ENCODE data around the gene NRXN3.

DNA sequence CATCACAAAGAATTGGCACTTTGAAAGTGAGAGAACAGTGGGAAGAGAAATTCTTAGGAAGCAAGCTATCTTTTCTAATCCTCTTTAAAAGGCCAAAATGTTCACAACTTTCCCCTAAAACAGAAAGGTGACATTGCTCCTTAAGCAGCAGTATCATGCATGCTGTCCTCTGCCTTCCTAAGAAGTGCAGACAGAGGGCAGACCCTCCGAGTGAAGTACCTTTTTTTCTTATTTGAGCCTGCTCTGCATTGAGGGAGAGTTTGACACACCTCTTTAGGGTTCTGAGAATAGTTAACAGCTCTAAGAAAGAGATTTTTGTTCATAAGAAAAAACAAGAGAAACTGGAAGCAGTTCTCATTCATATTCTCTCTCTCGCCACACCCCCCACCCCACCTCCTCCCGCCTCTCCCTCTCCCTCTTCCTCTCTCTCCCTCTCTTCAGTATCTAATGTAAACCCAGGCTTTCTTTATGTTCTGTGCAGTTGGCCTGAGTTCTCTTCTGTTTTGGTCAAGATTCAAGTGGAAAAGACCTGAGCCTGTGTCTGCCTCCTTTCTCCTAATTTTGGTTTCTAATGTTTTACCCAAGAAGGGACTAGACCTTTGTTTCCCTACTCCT lies 1332.1 kb downstream of the NRXN3 start:
- no peak for TF ChIP-seq CTCF (CRISPR knock-in tag; IDR thresholded peaks at IDR 0.05)
- TF ChIP-seq CHD2 (IDR thresholded peaks at IDR 0.05; ENCODE audit: low read depth, low read length): no peak
- TF ChIP-seq IKZF4 (CRISPR knock-in tag; IDR thresholded peaks at IDR 0.05; ENCODE audit: borderline replicate concordance, low read depth, not compliant biosample characterization): no peak
- no peak for TF ChIP-seq POLR2A (IDR thresholded peaks at IDR 0.05; ENCODE audit: insufficient read depth in 1 of 2, low read depth in 2 of 2, low read length in 2 of 2)
- TF ChIP-seq, protein P1, sequence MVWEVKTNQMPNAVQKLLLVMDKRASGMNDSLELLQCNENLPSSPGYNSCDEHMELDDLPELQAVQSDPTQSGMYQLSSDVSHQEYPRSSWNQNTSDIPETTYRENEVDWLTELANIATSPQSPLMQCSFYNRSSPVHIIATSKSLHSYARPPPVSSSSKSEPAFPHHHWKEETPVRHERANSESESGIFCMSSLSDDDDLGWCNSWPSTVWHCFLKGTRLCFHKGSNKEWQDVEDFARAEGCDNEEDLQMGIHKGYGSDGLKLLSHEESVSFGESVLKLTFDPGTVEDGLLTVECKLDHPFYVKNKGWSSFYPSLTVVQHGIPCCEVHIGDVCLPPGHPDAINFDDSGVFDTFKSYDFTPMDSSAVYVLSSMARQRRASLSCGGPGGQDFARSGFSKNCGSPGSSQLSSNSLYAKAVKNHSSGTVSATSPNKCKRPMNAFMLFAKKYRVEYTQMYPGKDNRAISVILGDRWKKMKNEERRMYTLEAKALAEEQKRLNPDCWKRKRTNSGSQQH (CRISPR knock-in tag; IDR thresholded peaks at IDR 0.05; ENCODE audit: low read depth): no peak
- TF ChIP-seq JUND (CRISPR knock-in tag; IDR thresholded peaks at IDR 0.05): no peak
- no peak for TF ChIP-seq BRCA1 (CRISPR knock-in tag; IDR thresholded peaks at IDR 0.05)
- TF ChIP-seq TCF12 (IDR thresholded peaks at IDR 0.05): no peak
- TF ChIP-seq TCF12 (CRISPR knock-in tag; IDR thresholded peaks at IDR 0.05): no peak
- TF ChIP-seq SMARCE1 (IDR thresholded peaks at IDR 0.05; ENCODE audit: borderline replicate concordance): no peak

Measured in HepG2 (cell line).